Measurements from ENCODE around the gene CCDC120.

The CCDC120 gene

GRCh38 chrX:49072712-49073095 is 13.9 kb downstream of the CCDC120 start:
- H3K4me3 ChIP-seq (ENCODE audit: low read length), result no peak overlapping the region

DNA sequence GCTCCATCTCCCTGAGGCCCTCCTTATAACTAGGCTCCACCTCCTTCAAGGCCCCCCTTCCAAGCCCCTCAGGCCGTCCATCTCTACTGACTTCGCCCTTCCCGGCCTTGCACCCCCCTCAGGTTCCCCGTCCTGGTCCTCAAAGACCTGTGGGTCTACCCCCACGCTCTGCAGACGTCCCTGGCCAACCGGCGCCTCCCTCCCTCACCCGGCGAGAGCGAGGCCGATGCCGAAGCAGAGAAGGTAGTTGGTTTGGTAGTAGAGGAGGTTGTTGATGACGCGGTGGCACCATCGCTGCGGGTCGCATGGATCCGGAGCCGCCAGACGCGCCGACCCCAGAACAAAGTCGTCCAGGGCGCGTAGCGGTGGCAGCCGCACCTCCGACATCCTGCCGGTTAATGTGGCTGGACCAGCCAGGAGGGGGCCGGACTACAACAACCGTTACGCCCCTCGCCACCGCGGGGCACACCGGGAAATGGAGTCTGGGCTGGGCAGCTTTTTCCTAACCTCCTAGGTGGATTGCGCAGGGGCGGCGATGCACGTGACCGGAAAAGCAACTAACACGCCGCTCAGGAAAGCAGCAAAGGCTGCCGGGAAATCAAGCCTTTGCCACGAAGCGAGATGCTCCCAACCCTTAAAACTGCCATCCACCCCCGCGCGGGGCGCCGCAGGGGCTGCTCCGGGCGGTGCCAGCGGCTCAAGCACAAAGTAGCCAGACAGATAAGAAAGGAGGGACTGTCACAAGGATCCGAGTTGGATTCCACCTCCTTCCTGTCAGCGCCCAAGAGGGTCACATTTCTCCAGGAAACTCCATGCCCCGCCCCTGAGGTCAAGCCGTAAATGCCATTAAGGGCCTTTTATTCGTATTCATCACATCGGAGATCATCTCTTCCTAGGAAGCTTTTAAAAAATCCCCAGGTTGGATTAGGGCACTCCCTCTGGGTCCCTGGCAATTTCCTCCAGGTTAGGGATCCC is 15.1 kb downstream of the CCDC120 start, which contains the start of gene PRAF2:
Gene PRAF2, minus strand, starts transcription at position 402 of the 975 bp plus-strand sequence. Its CDS starts 15 bp downstream, at position 387.
- Histone ChIP-seq H3K27me3 (replicated peaks; ENCODE audit: insufficient read depth, low read length) (no peaks in the 10 kb centered on the region), H3K9ac (ENCODE audit: low read length) (no peak within 1 kb of the TSS; the same call in 1 of the 2 replicates), H3K27ac (ENCODE audit: low read length) (no peak within 1 kb of the TSS), H2AFZ (ENCODE audit: low read length) (peak within 1 kb of the TSS; percentile 56; the same call in 1 of the 2 replicates), H3K36me3 (replicated peaks; ENCODE audit: insufficient read depth, low read length) (no peaks in the 10 kb centered on the region), H3K4me3 (ENCODE audit: low read length) (peak within 1 kb of the TSS; percentile 65), H3K9me2 (replicated peaks; ENCODE audit: insufficient read depth, low read length) (no peaks in the 10 kb centered on the region), H3K4me1 (ENCODE audit: low read length) (no peaks in the 10 kb centered on the region), H3K79me2 (ENCODE audit: low read length) (no peaks in the 10 kb centered on the region), H3K9me3 (replicated peaks; ENCODE audit: insufficient read depth, low read length) (no peaks in the 10 kb centered on the region), H4K20me1 (ENCODE audit: insufficient read depth, low read length) (no peaks in the 10 kb centered on the region), H3K4me2 (ENCODE audit: low read depth, low read length) (peak within 1 kb of the TSS; percentile 52; the same call in 1 of the 2 replicates), H3F3A (ENCODE audit: insufficient read depth, low read length) (no peaks in the 10 kb centered on the region)
- DNase-seq, result peak; percentile 88
- TF ChIP-seq EZH2phosphoT487 (IDR thresholded peaks at IDR 0.05; ENCODE audit: low read length) (no peak), EZH2 (optimal IDR thresholded peaks at IDR 0.05; ENCODE audit: low read depth, low read length) (no peak)
- TF ChIP-seq, protein P1, sequence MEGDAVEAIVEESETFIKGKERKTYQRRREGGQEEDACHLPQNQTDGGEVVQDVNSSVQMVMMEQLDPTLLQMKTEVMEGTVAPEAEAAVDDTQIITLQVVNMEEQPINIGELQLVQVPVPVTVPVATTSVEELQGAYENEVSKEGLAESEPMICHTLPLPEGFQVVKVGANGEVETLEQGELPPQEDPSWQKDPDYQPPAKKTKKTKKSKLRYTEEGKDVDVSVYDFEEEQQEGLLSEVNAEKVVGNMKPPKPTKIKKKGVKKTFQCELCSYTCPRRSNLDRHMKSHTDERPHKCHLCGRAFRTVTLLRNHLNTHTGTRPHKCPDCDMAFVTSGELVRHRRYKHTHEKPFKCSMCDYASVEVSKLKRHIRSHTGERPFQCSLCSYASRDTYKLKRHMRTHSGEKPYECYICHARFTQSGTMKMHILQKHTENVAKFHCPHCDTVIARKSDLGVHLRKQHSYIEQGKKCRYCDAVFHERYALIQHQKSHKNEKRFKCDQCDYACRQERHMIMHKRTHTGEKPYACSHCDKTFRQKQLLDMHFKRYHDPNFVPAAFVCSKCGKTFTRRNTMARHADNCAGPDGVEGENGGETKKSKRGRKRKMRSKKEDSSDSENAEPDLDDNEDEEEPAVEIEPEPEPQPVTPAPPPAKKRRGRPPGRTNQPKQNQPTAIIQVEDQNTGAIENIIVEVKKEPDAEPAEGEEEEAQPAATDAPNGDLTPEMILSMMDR (IDR thresholded peaks at IDR 0.05; ENCODE audit: low read length), result no peak

More at GRCh38 chrX:49072712-49073095, 13.9 kb downstream of the CCDC120 start:
- no peaks in the 10 kb centered on the region for H3K9me2 ChIP-seq (replicated peaks; ENCODE audit: insufficient read depth, low read length)
- H3K36me3 ChIP-seq (replicated peaks; ENCODE audit: insufficient read depth, low read length), result no peaks in the 10 kb centered on the region
- no peak for DNase-seq
- H3F3A ChIP-seq (ENCODE audit: insufficient read depth, low read length), result no peaks in the 10 kb centered on the region
- H2AFZ ChIP-seq (ENCODE audit: low read length), result no peak overlapping the region
- no peak for TF ChIP-seq EZH2 (optimal IDR thresholded peaks at IDR 0.05; ENCODE audit: low read depth, low read length)
- TF ChIP-seq EZH2phosphoT487 (IDR thresholded peaks at IDR 0.05; ENCODE audit: low read length), result no peak
- TF ChIP-seq, protein P1 (IDR thresholded peaks at IDR 0.05; ENCODE audit: low read length), result no peak
- H3K9me3 ChIP-seq (replicated peaks; ENCODE audit: insufficient read depth, low read length), result no peaks in the 10 kb centered on the region
- H3K27ac ChIP-seq (ENCODE audit: low read length), result no peak overlapping the region
- no peaks in the 10 kb centered on the region for H3K4me1 ChIP-seq (ENCODE audit: low read length)
- H3K27me3 ChIP-seq (replicated peaks; ENCODE audit: insufficient read depth, low read length), result no peaks in the 10 kb centered on the region
- H3K9ac ChIP-seq (ENCODE audit: low read length), result no peak overlapping the region
- H3K4me2 ChIP-seq (ENCODE audit: low read depth, low read length), result no peak overlapping the region
- H4K20me1 ChIP-seq (ENCODE audit: insufficient read depth, low read length), result no peaks in the 10 kb centered on the region
- no peaks in the 10 kb centered on the region for H3K79me2 ChIP-seq (ENCODE audit: low read length)

GRCh38 chrX:49075347-49075746 is 16.5 kb downstream of the CCDC120 start:
- TF ChIP-seq EZH2 (optimal IDR thresholded peaks at IDR 0.05; ENCODE audit: low read depth, low read length) (no peak), EZH2phosphoT487 (IDR thresholded peaks at IDR 0.05; ENCODE audit: low read length) (no peak)
- TF ChIP-seq, protein P1 (IDR thresholded peaks at IDR 0.05; ENCODE audit: low read length), result no peak
- no peak overlapping the region for H3K4me2 ChIP-seq (ENCODE audit: low read depth, low read length)
- H4K20me1 ChIP-seq (ENCODE audit: insufficient read depth, low read length), result no peaks in the 10 kb centered on the region
- H3K9me3 ChIP-seq (replicated peaks; ENCODE audit: insufficient read depth, low read length), result no peaks in the 10 kb centered on the region
- no peaks in the 10 kb centered on the region for H3K9me2 ChIP-seq (replicated peaks; ENCODE audit: insufficient read depth, low read length)
- H3K36me3 ChIP-seq (replicated peaks; ENCODE audit: insufficient read depth, low read length), result no peaks in the 10 kb centered on the region
- 0 out of 2 replicates have a peak, but pooled peaks cover 2% of the 10 kb centered on the region for H3K79me2 ChIP-seq (ENCODE audit: low read length)
- no peak overlapping the region for H3K9ac ChIP-seq (ENCODE audit: low read length)
- no peaks in the 10 kb centered on the region for H3K27me3 ChIP-seq (replicated peaks; ENCODE audit: insufficient read depth, low read length)
- no peak overlapping the region for H3K27ac ChIP-seq (ENCODE audit: low read length)
- H3K4me1 ChIP-seq (ENCODE audit: low read length), result no peaks in the 10 kb centered on the region
- H2AFZ ChIP-seq (ENCODE audit: low read length), result no peak overlapping the region
- H3K4me3 ChIP-seq (ENCODE audit: low read length), result no peak overlapping the region
- DNase-seq, result no peak
- H3F3A ChIP-seq (ENCODE audit: insufficient read depth, low read length), result no peaks in the 10 kb centered on the region
